K562 (cell line): ENCODE results near the gene IQSEC3.

Source experiments
- ETV5 ChIP-seq: sonication (generic); formaldehyde crosslinking; IDR thresholded peaks from 2 replicates; pipeline ENCODE4 v1.4.0; 2020; ENCODE audit warnings: low read depth, mild to moderate bottlenecking, missing genetic modification reagents
- HNRNPLL ChIP-seq: fragments of 200-400 bp; formaldehyde crosslinking; IDR thresholded peaks from 2 replicates; pipeline ENCODE4 v1.6.1; 2017; ENCODE audit warnings: low read length, low read depth, mild to moderate bottlenecking; ENCODE audit not compliant: poor library complexity, severe bottlenecking
- ZBTB7A ChIP-seq: IDR thresholded peaks from 2 replicates; pipeline ENCODE4 v1.6.1; 2011; ENCODE audit warnings: low read depth, mild to moderate bottlenecking, low read length, moderate library complexity, borderline replicate concordance; ENCODE audit not compliant: control insufficient read depth

GRCh38 chr12:157644-158043 is 91.1 kb downstream of the IQSEC3 start:
- no peak for TF ChIP-seq ZBTB7A
- no peak for TF ChIP-seq HNRNPLL
- no peak for TF ChIP-seq ETV5 (CRISPR knock-in tag)
